Stimulated activated CD8-positive, alpha-beta memory T cell treated with anti-CD3 and anti-CD28 coated beads, Interleukin-7, amount 100 ng/mL, for 24 hours (primary cell): Measurements from ENCODE around the gene NUAK1.

Experiments used
- DNase-seq: peaks from one replicate; pipeline ENCODE4 v3.0.0-alpha.2; 2020; ENCODE audit warnings: low read depth

NUAK1 gene

DNA sequence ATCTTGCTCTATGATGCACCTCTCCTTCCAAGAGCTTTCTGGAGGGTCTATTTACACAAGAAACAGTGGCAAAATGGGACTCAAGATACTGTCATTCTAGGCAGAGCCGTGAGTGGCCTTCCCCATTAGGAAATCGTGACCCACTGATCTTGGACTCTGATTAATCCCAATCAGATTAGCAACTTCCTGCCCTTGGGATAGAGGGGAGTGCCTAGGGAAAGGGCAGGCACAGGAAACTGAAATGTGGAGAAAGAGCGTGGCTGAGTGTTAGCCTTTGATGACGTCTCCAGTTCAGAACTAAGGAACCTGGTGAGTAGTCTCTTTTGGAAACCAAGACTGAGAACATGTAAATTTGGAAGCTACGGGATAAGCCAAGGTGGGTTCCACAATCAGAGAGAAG is 76.1 kb downstream of the NUAK1 start:
- DNase-seq = no peak

- DNase-seq = no peak
These were observed 80.2 kb downstream of the NUAK1 start for GRCh38 chr12:106058256-106059182.

GRCh38 chr12:106054049-106054448 is 84.7 kb downstream of the NUAK1 start:
- DNase-seq = no peak

- DNase-seq = no peak
These were observed 86.8 kb downstream of the NUAK1 start for GRCh38 chr12:106051853-106052531.

- no peak for DNase-seq
These were observed 89.2 kb downstream of the NUAK1 start for GRCh38 chr12:106049546-106049945.

- no peak for DNase-seq
These were observed 89.6 kb downstream of the NUAK1 start for GRCh38 chr12:106049105-106049504.

DNA sequence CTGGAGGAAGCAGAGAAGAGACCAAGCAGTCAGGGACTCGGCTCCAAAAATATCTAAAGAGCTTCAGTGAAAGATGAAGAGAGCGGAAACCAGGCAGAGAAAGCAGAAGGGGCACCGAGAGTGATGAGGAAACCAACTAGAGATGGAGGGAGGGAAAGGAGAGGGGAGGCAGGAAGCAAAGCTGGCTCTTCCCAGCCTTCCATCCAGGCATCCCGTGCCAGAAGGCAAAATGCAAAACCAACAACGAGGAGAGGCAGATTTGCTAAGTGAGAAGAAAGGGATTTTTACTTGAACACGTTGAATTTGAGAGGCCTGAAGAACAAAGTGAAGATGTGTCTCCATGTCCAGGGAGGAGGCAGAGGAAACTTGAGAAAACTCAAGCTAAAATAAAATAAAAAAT is 90.1 kb downstream of the NUAK1 start:
- DNase-seq = no peak

- no peak for DNase-seq
These were observed 90.7 kb downstream of the NUAK1 start for GRCh38 chr12:106048016-106048415.

- no peak for DNase-seq
These were observed 91.8 kb downstream of the NUAK1 start for GRCh38 chr12:106046947-106047346.

- DNase-seq = no peak
These were observed 92.4 kb downstream of the NUAK1 start for GRCh38 chr12:106046301-106046846.

- DNase-seq = no peak
These were observed 93.5 kb downstream of the NUAK1 start for GRCh38 chr12:106045251-106045674.

DNA sequence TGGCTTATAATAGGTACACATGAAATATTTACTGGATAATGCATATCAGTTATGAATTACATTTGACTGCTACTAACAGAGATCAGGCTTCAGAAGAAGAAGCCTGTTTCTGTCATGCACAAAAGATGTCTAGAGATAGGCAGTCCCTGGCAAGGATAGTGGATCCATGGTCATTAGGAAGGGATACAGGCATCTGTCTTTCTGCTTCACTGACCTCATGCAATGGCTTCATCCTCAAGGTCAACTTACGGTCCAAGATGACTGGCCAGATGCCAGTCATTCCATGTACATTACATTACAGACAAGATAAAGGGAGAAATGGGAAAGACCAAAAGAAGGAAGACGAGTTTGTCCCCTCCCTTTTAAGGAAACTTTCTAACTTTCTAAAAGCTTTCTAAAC is 94.0 kb downstream of the NUAK1 start:
- DNase-seq = no peak

- no peak for DNase-seq
These were observed 96.7 kb downstream of the NUAK1 start for GRCh38 chr12:106042037-106042436.

- no peak for DNase-seq
These were observed 98.2 kb downstream of the NUAK1 start for GRCh38 chr12:106040521-106040920.

DNA sequence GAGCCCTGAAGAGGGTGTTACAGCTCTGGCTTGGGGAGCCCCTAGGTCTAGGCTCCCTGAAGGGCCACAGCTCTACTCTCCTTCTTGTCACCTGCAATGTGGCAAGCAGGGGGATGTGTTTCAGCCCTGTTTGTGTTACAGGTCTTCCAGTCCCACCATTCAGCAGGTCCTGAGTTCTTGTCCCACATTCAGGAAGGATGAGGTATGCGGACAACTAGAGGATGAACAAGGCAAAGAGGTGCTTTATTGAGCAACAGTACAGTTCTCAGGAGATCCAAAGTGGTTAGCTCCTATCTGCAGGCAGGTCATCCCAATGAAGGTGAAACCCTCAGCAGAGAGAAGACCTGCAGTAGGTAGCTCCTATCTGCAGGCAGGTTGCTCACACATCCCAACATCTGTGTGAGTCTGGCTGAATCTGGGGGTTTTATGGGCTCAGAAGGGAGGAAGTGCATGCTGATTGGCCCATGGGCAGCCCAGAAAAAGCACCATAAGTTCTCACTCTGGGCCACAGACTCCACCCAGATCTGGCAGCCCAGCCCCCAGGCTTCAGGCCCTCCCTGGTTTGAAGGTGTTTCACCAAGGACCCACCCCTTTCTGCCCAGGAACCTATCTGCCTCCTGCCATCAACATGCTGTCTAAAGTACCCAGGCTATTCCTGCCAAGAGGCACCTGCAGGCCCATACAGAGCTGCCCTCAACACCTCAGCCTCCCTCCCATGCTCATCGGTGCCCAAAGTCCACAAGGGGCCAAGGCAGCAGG is 98.9 kb downstream of the NUAK1 start:
- no peak for DNase-seq

DNA sequence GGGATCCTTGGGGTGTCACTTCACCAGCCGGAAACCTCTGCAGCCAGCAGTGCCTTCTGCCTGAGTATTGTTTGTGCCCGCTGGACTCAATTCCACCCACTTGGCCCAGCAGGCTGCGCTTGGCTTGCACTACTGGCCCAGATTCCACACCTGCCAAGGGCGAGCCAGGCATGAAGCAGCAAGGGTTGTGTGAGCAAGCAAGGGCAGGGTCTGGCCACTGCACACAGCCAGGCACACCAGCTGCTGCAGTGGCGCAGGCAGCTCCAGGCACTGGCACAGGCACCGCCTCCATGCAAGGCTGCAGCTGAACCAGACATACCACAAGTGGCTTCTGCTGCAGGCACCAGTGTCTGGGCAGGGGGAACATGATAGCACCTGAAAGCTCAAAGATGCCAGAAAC is 99.5 kb downstream of the NUAK1 start:
- no peak for DNase-seq

- DNase-seq = no peak
These were observed 101.0 kb downstream of the NUAK1 start for GRCh38 chr12:106037524-106038298.

GRCh38 chr12:106035421-106035820 is 103.3 kb downstream of the NUAK1 start:
- no peak for DNase-seq

DNA sequence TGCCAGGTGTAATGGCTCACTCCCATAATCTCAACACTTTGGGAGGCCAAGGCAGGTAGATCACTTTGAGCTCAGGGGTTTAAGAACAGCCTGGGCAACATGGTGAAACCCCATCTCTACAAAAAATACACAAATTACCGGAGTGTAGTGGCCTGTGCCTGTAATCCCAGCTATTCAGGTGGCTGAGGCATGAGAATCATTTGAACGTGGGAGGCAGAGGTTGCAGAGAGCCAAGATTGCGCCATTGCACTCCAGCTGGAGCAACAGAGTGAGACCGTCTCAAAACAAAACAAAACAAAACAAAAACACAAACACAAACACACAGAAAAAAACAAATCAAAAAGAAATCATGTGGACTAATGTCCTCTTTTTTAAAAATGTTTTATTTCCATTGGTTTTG is 104.4 kb downstream of the NUAK1 start:
- DNase-seq = no peak

GRCh38 chr12:106033161-106033675 is 105.5 kb downstream of the NUAK1 start:
- no peak for DNase-seq

DNA sequence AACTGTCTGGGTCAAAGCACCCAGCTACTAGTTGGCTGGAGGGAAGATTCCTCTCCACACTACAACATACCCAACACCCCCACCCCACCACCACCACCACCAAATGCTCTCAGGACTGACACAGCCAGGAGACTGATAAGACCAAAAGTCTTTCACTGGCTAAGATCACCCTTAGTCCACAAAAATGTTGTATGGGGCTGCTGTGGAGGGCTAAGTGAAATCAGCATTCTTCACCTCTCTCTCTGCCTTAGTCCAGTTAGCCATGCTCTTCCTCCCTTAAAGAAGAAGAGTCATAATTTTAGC is 106.2 kb downstream of the NUAK1 start:
- DNase-seq = no peak
